Effector CD8-positive, alpha-beta T cell (primary cell): ENCODE measurements around the gene MATN1.

Experiments used
- DNase-seq: peaks from one replicate; lab custom pipeline; 2025; lab: John Stamatoyannopoulos, UW

The MATN1 gene

GRCh38 chr1:30680879-30681278 is 42.5 kb downstream of the MATN1 start:
- no peak for DNase-seq

- DNase-seq = no peak
Observed at GRCh38 chr1:30680429-30680828, 43.0 kb downstream of the MATN1 start.

DNA sequence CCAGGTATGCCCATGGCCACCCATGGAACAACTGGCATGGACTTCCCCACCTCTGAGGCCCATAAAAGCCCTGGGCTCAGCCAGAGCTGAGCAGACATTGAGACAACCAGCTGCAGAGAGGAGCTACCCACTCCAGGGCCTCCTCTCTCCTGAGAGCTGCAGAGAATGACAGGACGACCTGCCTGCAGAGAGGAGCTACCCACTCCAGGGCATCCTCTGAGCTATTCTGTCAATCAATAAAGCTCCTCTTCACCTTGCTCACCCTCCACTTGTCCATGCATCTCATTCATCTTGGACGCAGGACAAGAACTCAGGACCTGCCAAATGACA is 43.4 kb downstream of the MATN1 start:
- no peak for DNase-seq

DNA sequence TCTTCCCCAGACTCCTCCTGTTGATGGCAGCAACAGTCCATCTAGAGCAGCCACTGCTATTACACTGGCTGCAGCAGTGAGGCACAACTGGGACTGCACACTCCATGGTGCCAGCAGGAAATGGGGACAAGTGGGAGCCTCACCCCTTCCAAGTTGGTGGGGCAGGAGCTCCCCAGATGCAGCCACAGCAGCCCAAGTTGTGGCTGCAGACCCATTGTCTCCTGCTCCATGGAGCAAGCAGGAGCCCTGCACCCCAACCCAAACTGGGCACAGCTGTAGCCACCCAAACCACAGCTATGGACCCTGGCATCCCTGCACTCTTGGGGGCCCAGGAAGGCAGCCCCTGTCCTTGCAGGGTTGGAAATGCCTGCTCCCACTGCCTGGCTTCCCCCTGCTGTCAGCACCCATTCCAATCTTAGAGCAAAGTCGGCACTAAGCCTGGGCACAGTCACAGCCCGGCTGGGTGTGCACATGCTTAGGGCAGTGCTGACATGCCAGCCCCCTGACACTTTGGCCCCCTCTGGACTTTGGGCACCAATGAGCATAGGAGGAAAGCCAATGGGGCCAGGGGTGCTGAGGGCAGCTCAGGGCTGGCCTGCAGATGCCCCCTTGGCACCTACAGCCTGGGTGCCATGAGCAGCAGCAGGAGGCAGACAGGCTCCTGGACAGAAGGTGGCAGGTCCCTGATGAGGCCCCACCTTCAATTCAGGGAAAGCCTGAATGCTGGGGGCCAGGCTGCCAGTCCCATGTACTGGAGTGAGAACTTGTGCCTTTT is 44.0 kb downstream of the MATN1 start:
- no peak for DNase-seq

- DNase-seq = no peak
Observed at GRCh38 chr1:30678209-30678608, 45.2 kb downstream of the MATN1 start.

DNA sequence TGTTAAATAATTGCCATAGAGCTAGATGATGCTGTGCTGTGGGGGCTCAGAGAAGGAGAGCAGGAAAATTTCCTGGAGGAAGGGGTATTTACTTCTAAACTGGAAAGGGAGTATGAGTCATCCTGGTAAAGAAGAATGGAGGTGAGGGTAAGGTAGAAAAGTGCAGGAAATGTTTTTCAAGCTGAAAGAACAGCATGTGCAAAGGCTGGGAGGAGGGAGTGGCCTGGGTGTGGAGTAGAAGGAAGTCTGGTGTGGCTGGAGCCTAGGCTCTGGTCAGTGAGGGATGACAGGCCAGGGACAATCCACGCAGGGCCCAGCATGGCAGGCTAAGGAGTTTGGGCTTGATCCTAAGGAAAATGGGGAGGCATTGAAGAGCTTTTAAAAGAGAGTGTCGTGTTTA is 45.9 kb downstream of the MATN1 start:
- DNase-seq = no peak

DNA sequence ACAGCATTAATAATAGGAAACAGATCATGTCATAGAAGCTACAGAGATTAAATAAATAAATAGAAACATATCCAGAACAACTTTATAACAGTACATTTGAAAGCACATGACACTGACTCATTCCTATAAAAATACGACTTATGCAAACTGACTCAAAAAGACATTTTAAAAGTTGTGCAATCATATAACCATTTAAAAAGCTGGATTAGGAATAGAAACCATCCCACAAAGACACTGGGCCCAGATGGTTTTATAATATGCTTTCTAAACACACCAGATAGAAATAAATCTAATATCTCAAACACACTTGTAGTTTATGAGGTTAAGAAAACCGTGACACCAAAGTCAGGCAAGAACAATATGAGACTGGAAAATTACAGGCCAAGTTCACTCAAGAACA is 47.6 kb downstream of the MATN1 start:
- no peak for DNase-seq

- DNase-seq = no peak
Observed at GRCh38 chr1:30675289-30675688, 48.1 kb downstream of the MATN1 start.

DNA sequence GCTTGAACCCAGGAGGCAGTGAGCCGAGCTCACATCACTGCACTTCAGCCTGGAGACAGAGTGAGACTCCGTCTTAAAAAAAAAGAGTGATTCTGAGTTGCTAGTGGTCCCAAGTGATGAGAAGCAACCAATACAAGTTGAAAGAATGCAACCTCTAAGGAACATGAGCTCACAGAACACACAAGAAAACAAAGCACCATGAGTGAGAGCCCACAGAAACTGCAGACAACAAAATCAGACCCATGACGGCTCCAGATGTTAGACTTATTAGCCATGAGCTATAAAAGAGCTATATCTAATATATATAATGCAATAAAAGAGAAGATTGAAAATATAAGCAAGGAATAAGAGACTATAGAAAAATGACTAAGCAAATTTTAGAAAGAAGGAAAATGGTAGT is 50.0 kb downstream of the MATN1 start:
- DNase-seq = no peak

DNA sequence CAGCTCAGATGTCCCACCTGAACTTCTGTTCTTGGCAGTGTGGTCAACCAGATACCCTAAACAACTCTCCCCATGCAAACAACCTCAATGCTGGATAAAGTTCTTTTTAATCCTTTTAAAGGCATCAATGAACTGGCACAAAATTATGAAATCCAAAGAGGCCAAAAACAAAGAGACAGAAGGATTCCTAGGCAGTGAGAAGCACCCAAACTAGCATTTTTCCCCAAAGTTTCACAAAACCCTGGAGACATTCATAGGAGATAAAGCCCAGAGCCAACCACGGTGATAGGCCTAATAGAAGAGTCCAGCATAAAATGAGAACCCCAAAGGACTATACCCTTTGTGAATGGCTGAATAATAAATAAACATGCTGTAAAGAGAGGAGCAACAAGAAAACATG is 50.7 kb downstream of the MATN1 start:
- no peak for DNase-seq

GRCh38 chr1:30670240-30671060 is 52.9 kb downstream of the MATN1 start:
- no peak for DNase-seq

- DNase-seq = no peak
Observed at GRCh38 chr1:30668546-30669327, 54.6 kb downstream of the MATN1 start.

GRCh38 chr1:30668024-30668423 is 55.4 kb downstream of the MATN1 start:
- no peak for DNase-seq

DNA sequence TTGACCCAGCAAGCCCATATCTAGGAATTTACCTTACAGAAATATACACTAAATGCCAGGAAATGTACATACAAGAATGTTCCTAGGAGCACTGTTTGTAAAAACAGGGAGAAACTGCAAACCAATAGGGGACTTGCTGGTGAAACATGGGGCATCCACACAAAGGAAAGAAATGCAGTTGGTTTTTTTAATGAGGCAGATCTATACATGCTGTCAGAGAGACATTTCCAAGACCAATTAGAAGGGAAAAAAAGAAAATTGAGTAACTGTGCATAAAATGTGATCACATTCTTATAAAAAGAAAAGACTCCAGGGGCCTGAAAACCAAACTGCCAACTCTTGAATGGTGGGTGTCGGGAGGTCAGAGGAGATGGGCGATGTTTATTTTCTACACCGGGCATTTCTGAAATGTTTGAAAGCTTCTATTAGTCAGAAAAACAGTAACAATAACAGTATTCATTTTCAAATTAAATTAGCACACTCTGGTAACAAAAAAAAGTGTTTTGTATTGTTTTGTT is 56.6 kb downstream of the MATN1 start:
- no peak for DNase-seq

DNA sequence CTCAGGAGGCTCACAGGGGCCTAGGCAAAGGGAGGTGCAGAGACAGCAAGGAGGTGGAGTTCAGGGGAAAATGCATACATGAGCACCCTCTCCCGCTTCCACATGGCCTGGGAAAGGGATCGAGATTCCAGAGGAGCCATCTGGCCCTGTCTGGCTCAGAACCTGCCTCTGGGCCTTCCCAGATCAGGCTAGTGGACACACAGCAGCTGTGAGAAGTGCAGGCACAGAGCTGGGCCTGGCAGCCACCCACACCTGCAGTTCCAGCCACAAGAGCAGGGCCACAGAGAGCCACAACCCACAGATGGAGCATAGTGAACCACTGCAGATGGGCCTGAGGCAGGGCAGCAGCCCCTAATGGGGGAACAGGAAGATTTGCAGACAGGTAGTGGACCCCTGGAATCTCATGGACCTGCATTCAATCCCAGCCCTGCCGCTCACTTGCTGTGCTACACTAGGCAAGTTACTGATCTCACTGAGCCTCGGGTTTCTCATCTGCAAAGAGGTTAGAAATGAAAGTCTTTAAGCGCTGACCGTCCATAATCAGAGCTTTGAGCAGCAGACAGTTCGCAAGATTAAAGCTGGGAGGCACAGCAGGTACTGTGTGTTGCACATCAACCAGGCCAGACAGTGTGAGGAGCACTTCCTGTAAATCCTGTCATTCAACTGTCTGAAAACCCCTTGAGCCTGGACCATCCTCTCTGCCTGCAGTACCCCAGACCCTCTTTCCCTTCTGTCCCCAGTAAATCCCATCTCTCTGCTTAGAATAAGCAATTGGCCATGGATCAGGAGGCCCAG is 58.0 kb downstream of the MATN1 start:
- DNase-seq = no peak

DNA sequence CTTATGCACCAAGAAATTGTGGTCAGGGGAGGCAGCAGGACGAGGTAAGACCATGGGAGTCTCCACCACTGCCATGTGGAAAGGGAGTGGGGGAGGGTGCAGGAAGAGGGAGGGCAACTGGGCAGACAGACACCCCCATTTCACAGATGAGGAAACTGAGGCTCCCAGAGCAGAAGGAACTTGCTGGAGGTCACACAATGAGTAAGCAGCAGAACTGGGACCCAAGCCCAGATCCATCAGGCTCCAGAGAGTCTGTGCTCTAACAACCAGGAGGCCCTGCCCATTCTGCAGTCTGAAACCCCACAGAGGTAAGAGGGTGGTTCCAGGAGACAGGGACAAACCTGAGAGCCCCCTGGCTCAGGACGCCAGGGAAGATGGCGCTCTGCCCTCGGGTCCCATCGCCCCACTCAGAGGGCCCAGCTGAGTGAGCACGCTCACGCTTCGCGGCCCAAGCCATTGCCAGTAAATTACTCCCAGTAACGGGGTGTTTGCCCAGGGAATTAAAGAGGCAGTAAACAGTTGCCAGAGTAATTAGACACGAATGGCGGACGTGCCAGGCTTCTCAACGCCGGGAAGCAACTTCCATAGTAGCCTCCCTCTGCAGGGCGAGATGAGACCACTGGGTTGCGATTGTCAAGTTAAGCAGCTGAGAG is 59.2 kb downstream of the MATN1 start:
- no peak for DNase-seq

- DNase-seq = no peak
Observed at GRCh38 chr1:30663596-30664091, 59.7 kb downstream of the MATN1 start.

DNA sequence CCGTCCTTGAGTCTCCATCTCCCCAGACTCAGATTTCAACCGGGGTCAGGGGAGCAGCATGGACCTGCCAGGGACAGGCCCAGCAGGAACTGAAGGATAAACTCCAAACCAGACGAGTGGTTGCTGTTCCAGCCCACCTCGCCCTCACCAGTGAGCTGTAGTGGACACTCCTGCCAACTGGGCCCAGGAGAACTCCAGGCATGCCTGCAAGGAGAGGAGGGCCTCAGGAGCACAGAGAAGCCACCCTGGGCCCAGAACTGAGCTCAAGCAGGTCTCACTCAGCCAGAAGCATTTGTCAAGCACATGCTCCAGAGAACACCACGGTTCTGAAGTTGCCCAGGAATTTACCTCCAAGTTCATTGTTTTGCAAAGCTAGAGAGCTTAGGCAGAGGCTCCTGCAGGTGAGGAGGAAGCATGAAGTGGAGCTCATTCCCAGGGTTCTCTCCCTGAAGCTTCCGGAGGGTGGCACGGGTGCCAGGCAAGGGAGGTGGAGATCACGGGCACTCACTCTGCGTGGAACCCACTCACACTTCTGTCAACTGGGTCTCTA is 61.0 kb downstream of the MATN1 start:
- no peak for DNase-seq

DNA sequence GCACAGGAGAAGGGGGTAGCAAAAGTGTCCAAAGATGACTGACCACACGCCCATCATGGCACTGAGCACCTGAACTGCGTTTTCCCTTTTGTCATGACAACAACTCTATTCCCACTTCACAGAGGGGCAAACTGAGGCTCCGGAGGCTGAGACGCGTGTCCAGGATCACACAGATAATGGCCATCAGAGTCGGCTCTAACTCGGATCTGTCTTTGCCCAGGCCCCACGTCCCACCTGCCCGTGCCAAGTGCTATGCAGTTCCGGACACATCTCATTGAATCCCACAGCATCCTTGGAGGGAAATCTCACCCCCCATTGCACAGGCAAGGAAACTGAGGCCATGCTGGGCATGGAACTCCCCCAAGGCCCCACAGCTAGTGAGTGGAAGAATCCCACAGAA is 62.1 kb downstream of the MATN1 start:
- no peak for DNase-seq
